H1 (cell line): ENCODE results near the gene COPG1. TPM values are rescaled to one million over a fixed set of nuclear protein-coding genes. Genes with fewer than 3 reads are reported as not detected.

Experiments
- CTCF ChIA-PET: fragments of 300-600 bp; sonication (Branson Sonifier 250); formaldehyde crosslinking; loops from one replicate; lab custom pipeline; 2021; ENCODE audit not compliant: partially characterized antibody; lab: Charles Lee
- POLR2A ChIA-PET: fragments of 300-600 bp; sonication (Branson Sonifier 250); formaldehyde crosslinking; loops from one replicate; lab custom pipeline; 2021; ENCODE audit warnings: inconsistent platforms; ENCODE audit not compliant: partially characterized antibody; lab: Charles Lee
- DNase-seq, 2 experiments: peaks; one replicate each; pipeline versions ENCODE4 v3.0.0 to v3.0.0-alpha.2; 2010 to 2022; ENCODE audit warnings: low spot score in 2 of 2, low read depth in 1 of 2, mixed read lengths in 1 of 2
- FAIRE-seq: peaks from 2 replicates; lab custom pipeline; 2011; peaks lifted over from hg19 to GRCh38; lab: Jason Lieb, UNC
- H2AFZ ChIP-seq: 2 replicates; pipeline ENCODE4 v1.8.1; 2012; ENCODE audit warnings: low read length, inconsistent platforms
- H2AK5ac ChIP-seq: 2 replicates; pipeline ENCODE4 v1.6.1; 2013; ENCODE audit warnings: low read depth, low read length
- H2BK120ac ChIP-seq: replicated peaks from 2 replicates; pipeline ENCODE3; 2013; ENCODE audit warnings: low read depth, low read length, inconsistent platforms
- H2BK12ac ChIP-seq: 2 replicates; pipeline ENCODE4 v1.6.1; 2013; ENCODE audit warnings: low read depth, low read length
- H2BK15ac ChIP-seq: 2 replicates; pipeline ENCODE4 v1.6.1; 2013; ENCODE audit warnings: low read length
- H2BK20ac ChIP-seq: 2 replicates; pipeline ENCODE4 v1.6.1; 2013; ENCODE audit warnings: low read length
- H2BK5ac ChIP-seq: 2 replicates; pipeline ENCODE4 v1.6.1; 2013; ENCODE audit warnings: low read depth, low read length
- H3K14ac ChIP-seq: 2 replicates; pipeline ENCODE4 v1.6.1; 2013; ENCODE audit warnings: inconsistent platforms; ENCODE audit not compliant: insufficient read length
- H3K18ac ChIP-seq: 2 replicates; pipeline ENCODE4 v1.6.1; 2013; ENCODE audit warnings: low read length; ENCODE audit errors: extremely low read depth
- H3K23ac ChIP-seq: 2 replicates; pipeline ENCODE4 v1.6.1; 2013; ENCODE audit warnings: inconsistent platforms; ENCODE audit not compliant: insufficient read length
- H3K23me2 ChIP-seq: 2 replicates; pipeline ENCODE4 v1.6.1; 2013; ENCODE audit warnings: low read depth, low read length
- H3K27ac ChIP-seq: 2 replicates; pipeline ENCODE4 v1.6.1; 2011; ENCODE audit warnings: low read depth, low read length, inconsistent platforms
- H3K27me3 ChIP-seq, 4 experiments: replicated peaks in 1 of 4; 1 replicate in 1 of 4; 2 replicates in 3 of 4; pipeline versions ENCODE4 v1.6.1 to v1.8.1; 2011 to 2013; ENCODE audit warnings: low read length in 3 of 4, mild to moderate bottlenecking in 3 of 4, inconsistent platforms in 2 of 4, mixed read lengths in 2 of 4, moderate library complexity in 1 of 4; ENCODE audit not compliant: control insufficient read depth in 3 of 4, insufficient read depth in 3 of 4; ENCODE audit errors: extremely low read depth in 1 of 4
- H3K36me3 ChIP-seq, 4 experiments: 2 replicates each; pipeline versions ENCODE4 v1.6.1 to v1.8.1; 2011 to 2013; ENCODE audit warnings: mild to moderate bottlenecking in 4 of 4, low read length in 3 of 4, moderate library complexity in 2 of 4, control low read depth in 1 of 4, inconsistent platforms in 1 of 4; ENCODE audit not compliant: insufficient read depth in 4 of 4, control insufficient read depth in 2 of 4
- H3K4ac ChIP-seq: replicated peaks from 2 replicates; pipeline ENCODE3; 2013; ENCODE audit warnings: low read length, low read depth, mixed read lengths, inconsistent platforms; ENCODE audit not compliant: insufficient read length
- H3K4me1 ChIP-seq, 4 experiments: replicated peaks in 1 of 4; 1 replicate in 1 of 4; 2 replicates in 3 of 4; pipeline versions ENCODE4 v1.6.1 to v1.8.1; 2011 to 2013; ENCODE audit warnings: low read length in 3 of 4, inconsistent platforms in 2 of 4, mixed read lengths in 1 of 4; ENCODE audit not compliant: insufficient read depth in 4 of 4, control insufficient read depth in 3 of 4
- H3K4me2 ChIP-seq, 2 experiments: 2 replicates each; pipeline versions ENCODE4 v1.6.1 to v1.8.1; 2011 to 2013; ENCODE audit warnings: low read depth in 2 of 2, low read length in 2 of 2, control low read depth in 1 of 2, inconsistent platforms in 1 of 2, mild to moderate bottlenecking in 1 of 2; ENCODE audit not compliant: insufficient read depth in 1 of 2
- H3K4me3 ChIP-seq, 4 experiments: fragments of 200-600, 300-600 bp in 1 of 4; sonication (generic), shearing (Covaris generic), sonication (Bioruptor Twin) in 1 of 4; 2 replicates each; pipeline versions ENCODE4 v1.5.1 to v1.8.1; 2011 to 2016; ENCODE audit warnings: low read length in 4 of 4, low read depth in 3 of 4, control low read depth in 2 of 4, inconsistent platforms in 2 of 4, mild to moderate bottlenecking in 2 of 4, mixed read lengths in 1 of 4, moderate library complexity in 1 of 4; ENCODE audit not compliant: insufficient read depth in 2 of 4; ENCODE audit errors: extremely low read depth in 1 of 4
- H3K56ac ChIP-seq: replicated peaks from 2 replicates; pipeline ENCODE3; 2013; ENCODE audit warnings: low read depth, mild to moderate bottlenecking, mixed read lengths, low read length, inconsistent platforms; ENCODE audit not compliant: insufficient read length
- H3K79me1 ChIP-seq: 2 replicates; pipeline ENCODE4 v1.6.1; 2013; ENCODE audit warnings: low read depth, low read length, control low read depth
- H3K79me2 ChIP-seq, 2 experiments: 2 replicates each; pipeline versions ENCODE4 v1.6.1 to v1.8.1; 2012 to 2013; ENCODE audit warnings: low read length in 2 of 2, mild to moderate bottlenecking in 2 of 2, inconsistent platforms in 1 of 2; ENCODE audit not compliant: insufficient read depth in 2 of 2, control insufficient read depth in 1 of 2
- H3K9ac ChIP-seq, 4 experiments: replicated peaks in 1 of 4; 1 replicate in 1 of 4; 2 replicates in 3 of 4; pipeline versions ENCODE4 v1.6.1 to v1.8.1; 2011 to 2013; ENCODE audit warnings: low read depth in 3 of 4, low read length in 3 of 4, control low read depth in 2 of 4, mild to moderate bottlenecking in 2 of 4, moderate library complexity in 2 of 4, inconsistent platforms in 1 of 4; ENCODE audit errors: extremely low read depth in 1 of 4
- H3K9me3 ChIP-seq, 2 experiments: 2 replicates each; pipeline versions ENCODE4 v1.6.1 to v1.8.1; 2012 to 2013; ENCODE audit warnings: mild to moderate bottlenecking in 2 of 2, moderate library complexity in 2 of 2, control low read depth in 1 of 2, inconsistent platforms in 1 of 2, low read depth in 1 of 2, low read length in 1 of 2, mixed read lengths in 1 of 2; ENCODE audit not compliant: insufficient read depth in 2 of 2
- H4K20me1 ChIP-seq, 2 experiments: replicated peaks in 1 of 2; 2 replicates each; pipeline versions ENCODE3 to v1.8.1; 2011 to 2013; ENCODE audit warnings: inconsistent platforms in 2 of 2, low read length in 2 of 2, mild to moderate bottlenecking in 1 of 2; ENCODE audit not compliant: insufficient read depth in 2 of 2, control insufficient read depth in 1 of 2
- H4K5ac ChIP-seq: 2 replicates; pipeline ENCODE4 v1.6.1; 2013; ENCODE audit warnings: low read length, low read depth, mixed read lengths, inconsistent platforms; ENCODE audit not compliant: insufficient read length
- H4K8ac ChIP-seq: 2 replicates; pipeline ENCODE4 v1.8.0; 2013; ENCODE audit warnings: mild to moderate bottlenecking, moderate library complexity, low read length, inconsistent platforms; ENCODE audit not compliant: insufficient read depth; ENCODE audit errors: extremely low read depth
- H4K91ac ChIP-seq: replicated peaks from 2 replicates; pipeline ENCODE3; 2013; ENCODE audit warnings: low read length, mixed read lengths, inconsistent platforms; ENCODE audit not compliant: insufficient read length
- BCL11A ChIP-seq, 2 experiments: IDR thresholded peaks; one replicate each; pipeline ENCODE4 v1.6.1; 2011; ENCODE audit warnings: low read depth in 2 of 2, low read length in 2 of 2, mild to moderate bottlenecking in 2 of 2
- KDM4A ChIP-seq: IDR thresholded peaks from one replicate; pipeline ENCODE4 v1.7.1; 2012; ENCODE audit warnings: low read depth, mild to moderate bottlenecking, moderate library complexity, low read length, inconsistent platforms; ENCODE audit not compliant: severe bottlenecking
- TAF1 ChIP-seq: IDR thresholded peaks from 2 replicates; pipeline ENCODE4 v1.6.1; 2011; ENCODE audit warnings: mild to moderate bottlenecking, low read depth, low read length
- TEAD4 ChIP-seq: IDR thresholded peaks from 2 replicates; pipeline ENCODE4 v1.6.1; 2012; ENCODE audit warnings: low read depth, low read length, inconsistent platforms, mixed read lengths
- WGBS, 2 experiments: shearing (Covaris generic) in 1 of 2; methylation state at CpG; one replicate each; pipeline versions ENCODE4 v1.1.6 to v1.1.7; 2013 to 2015; ENCODE audit warnings: low lambda C conversion rate in 2 of 2, mixed read lengths in 2 of 2, inconsistent platforms in 1 of 2, low coverage in 1 of 2, missing lambda C conversion rate in 1 of 2; ENCODE audit not compliant: insufficient replicate concordance in 2 of 2, insufficient coverage in 1 of 2, insufficient read length in 1 of 2; ENCODE audit errors: extremely low coverage in 1 of 2, missing lambda C conversion rate in 1 of 2; 5-methylcytosine and 5-hydroxymethylcytosine counted together
- polyA plus RNA-seq, 7 experiments: library from polyadenylated mRNA; depleted of rRNA in 3 of 7; stranded (reverse) in 5 of 7; unstranded in 2 of 7; fragments of >200 nt in 5 of 7; fragments of 200-250 nt in 2 of 7; gene quantifications; 1 replicate in 5 of 7; 2 replicates in 1 of 7; 4 replicates in 1 of 7; pipeline versions ENCODE4 v1.2.1 to v1.2.3, GENCODE V29; 2011 to 2013; ENCODE audit warnings: missing spikeins in 2 of 7, mixed read lengths in 2 of 7
- total RNA-seq: library from RNA; stranded (reverse); fragmentation: NEBNext Ultra II Directional; extraction: Animal tissue kit (Norgen Biotek cat#: 25700); gene quantifications from 2 replicates; pipeline ENCODE4 v1.2.1, GENCODE V29; 2021

Gene COPG1
- total and polyA plus RNA-seq, 2 of the 8 experiments (the other 6 are each of a cell fraction or from before 2014, with no cell fraction given): 52.7 to 106 TPM

DNA sequence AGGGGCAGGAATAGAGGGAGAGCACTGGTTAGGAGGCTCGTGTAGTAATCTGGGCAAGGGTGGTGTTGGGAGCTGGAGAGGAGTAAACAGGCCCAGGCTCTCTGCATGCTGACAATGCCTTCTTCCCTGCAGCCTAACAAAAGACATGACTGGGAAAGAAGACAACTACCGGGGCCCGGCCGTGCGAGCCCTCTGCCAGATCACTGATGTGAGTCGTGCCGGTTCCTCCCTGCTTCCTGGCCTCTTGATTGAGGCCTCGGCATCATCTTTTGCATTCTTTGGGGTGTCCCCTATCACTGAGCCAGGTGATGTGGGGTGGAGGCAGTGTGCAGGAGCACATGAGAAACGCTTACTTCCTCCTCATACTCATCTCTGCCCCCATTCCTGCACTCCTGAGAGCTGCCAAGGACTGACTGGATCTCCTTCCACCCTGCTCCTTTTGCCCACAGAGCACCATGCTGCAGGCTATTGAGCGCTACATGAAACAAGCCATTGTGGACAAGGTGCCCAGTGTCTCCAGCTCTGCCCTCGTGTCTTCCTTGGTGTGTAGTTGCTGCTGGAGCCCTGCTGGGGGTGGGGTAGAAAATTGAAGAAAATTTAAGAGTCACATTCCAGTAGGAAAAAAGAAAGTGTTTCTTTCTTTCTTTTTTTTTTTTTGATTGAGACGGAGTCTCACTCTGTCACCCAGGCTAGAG is 5.3 kb downstream of the COPG1 start:
- Histone ChIP-seq H2BK5ac (no peak overlapping the region), H2AK5ac (no peak overlapping the region), H4K8ac (no peak overlapping the region), H4K20me1 (peaks cover 0 to 10% of the 10 kb centered on the region in 2 experiments), H3K27me3 (no peaks in the 10 kb centered on the region), H3K23me2 (peaks cover 6% of the 10 kb centered on the region), H4K5ac (no peak overlapping the region), H2BK12ac (no peak overlapping the region), H3K27ac (no peak overlapping the region), H2AFZ (no peak overlapping the region), H3K18ac (no peak overlapping the region), H3K4ac (no peak overlapping the region), H4K91ac (no peak overlapping the region), H2BK15ac (no peak overlapping the region), H3K56ac (no peak overlapping the region), H3K9me3 (no peaks in the 10 kb centered on the region), H3K79me2 (peaks cover 0 to 9% of the 10 kb centered on the region in 2 experiments; a peak in 3 of 4 replicates), H3K4me3 (no peak overlapping the region), H3K4me2 (no peak overlapping the region), H3K4me1 (peaks cover 0 to 6% (median 1%) of the 10 kb centered on the region in 4 experiments; a peak in 4 of 7 replicates), H3K9ac (no peak overlapping the region), H3K79me1 (peaks cover 3% of the 10 kb centered on the region; the same call in 1 of the 2 replicates), H2BK20ac (no peak overlapping the region), H2BK120ac (no peak overlapping the region), H3K23ac (no peak overlapping the region), H3K36me3 (peaks cover 28 to 63% (median 50%) of the 10 kb centered on the region in 4 experiments), H3K14ac (no peak overlapping the region)
- 93% methylated on average over 11 of the region's 12 CpGs; no CpG with 5 or more reads in 1 of the 2 experiments for WGBS, 2 experiments
- TF ChIP-seq KDM4A (no peak), BCL11A (IDR thresholded peaks at IDR 0.05; ENCODE audit: low read depth in 2 of 2, low read length in 2 of 2) (no peak), TAF1 (no peak), TEAD4 (no peak)
- POLR2A ChIA-PET: interaction anchor here (0.6 to 3.4 kb wide), 4 partner anchors 8 to 61 kb away, joined by 3 to 15 read pairs (median 8); partner anchors contain the start of gene HMCES
- DNase-seq: no peak
- FAIRE-seq: no peak
- CTCF ChIA-PET: interaction anchor here (0.6 to 4.1 kb wide), 3 partner anchors 9 to 191 kb away, joined by 3 to 15 read pairs (median 3); no protein-coding TSS in a partner anchor
